ENCODE measurements around the gene SLC24A3. TPM values are rescaled to one million over a fixed set of nuclear protein-coding genes. Genes with fewer than 3 reads are reported as not detected.

Gene SLC24A3
- total and polyA plus RNA-seq, 9 donors, result 4.8 to 40.5 (median 18.6) TPM

DNA sequence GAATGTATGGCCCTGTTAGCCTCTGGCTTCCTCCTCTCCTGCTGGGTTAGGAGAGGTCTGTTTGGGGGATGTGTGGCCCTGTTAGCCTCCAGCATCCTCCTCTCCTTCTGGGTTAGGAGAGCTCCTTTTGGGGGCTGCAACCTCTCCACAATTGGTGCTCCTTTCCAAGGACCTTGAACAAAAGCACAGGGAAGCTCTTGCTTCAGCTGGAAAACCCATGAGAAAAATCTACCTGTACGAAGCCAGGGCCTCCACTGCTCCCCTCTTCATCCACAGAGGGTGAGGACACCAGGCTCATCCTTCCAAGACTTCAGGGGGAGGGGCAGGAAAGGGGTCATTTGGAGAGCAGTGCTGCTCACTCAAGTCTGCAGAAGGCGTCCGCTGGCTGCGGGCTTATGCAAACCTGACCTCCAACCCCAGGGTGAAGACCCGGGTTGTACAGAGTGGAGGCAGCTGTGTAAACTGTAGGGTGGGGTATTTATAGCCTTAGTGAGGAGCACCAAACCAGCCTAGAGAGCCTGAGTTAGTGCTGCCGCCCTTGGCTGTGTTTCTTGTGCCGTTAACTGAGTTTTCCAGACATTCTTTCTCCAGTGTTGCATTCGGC is 62.1 kb downstream of the SLC24A3 start:
- Histone ChIP-seq H3K27me3 (no peaks in the 10 kb centered on the region), H3K4me1 (ENCODE audit: insufficient read depth) (peaks cover 18% of the 10 kb centered on the region), H3K4me3 (no peak overlapping the region), H3K9me3 (no peaks in the 10 kb centered on the region), H3K27ac (peak overlapping the region; percentile 84 to 86), H3K36me3 (no peaks in the 10 kb centered on the region)
- DNase-seq, result peak; percentile 79 to 86 (median 79)
- intact Hi-C loops (cut with DNase I), result loop anchor here in 2 of 4 donors (5.0 to 10.0 kb wide), 2 partner anchors 60 to 62 kb away; partner anchors contain the start of gene SLC24A3 (in 2 of the 2)
- WGBS, 3 donors, result 14 to 19% (median 16%) methylated on average over 8 of the region's 8 CpGs
- TF ChIP-seq EP300 (IDR thresholded peaks at IDR 0.05), result no peak
- TF ChIP-seq POLR2A (IDR thresholded peaks at IDR 0.05), result no peak
- TF ChIP-seq, protein P1, sequence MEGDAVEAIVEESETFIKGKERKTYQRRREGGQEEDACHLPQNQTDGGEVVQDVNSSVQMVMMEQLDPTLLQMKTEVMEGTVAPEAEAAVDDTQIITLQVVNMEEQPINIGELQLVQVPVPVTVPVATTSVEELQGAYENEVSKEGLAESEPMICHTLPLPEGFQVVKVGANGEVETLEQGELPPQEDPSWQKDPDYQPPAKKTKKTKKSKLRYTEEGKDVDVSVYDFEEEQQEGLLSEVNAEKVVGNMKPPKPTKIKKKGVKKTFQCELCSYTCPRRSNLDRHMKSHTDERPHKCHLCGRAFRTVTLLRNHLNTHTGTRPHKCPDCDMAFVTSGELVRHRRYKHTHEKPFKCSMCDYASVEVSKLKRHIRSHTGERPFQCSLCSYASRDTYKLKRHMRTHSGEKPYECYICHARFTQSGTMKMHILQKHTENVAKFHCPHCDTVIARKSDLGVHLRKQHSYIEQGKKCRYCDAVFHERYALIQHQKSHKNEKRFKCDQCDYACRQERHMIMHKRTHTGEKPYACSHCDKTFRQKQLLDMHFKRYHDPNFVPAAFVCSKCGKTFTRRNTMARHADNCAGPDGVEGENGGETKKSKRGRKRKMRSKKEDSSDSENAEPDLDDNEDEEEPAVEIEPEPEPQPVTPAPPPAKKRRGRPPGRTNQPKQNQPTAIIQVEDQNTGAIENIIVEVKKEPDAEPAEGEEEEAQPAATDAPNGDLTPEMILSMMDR (IDR thresholded peaks at IDR 0.05), result no peak

DNA sequence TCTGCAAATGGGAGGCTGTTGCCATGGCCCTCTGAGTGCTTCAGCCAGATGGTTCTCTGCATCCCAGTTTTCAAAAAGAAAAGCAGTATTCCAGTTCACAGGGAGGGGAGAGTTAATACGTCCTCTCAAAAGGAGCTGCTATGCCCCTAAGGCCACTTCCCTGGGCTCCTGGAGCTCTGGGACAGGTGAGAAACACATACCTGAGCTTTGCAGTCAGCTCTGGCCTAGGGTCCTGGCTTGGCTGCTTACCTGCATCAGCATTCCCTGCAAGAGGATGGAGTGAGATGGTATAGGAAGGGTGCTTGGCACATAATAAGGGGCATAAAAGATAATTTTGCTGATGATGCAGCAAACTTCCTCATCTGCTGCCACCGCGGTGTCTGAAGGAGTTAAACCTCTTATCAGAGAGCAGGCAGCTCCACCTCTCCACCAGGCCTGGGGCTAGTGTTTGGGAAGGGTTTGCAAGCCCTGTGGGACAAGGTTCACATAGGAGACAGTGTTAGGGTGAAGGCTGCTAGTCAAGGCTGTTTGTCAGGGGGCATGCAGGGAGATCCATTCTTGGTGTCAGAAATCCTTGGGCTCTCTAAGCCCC is 62.7 kb downstream of the SLC24A3 start:
- 6 to 16% (median 8%) methylated on average over 3 of the region's 3 CpGs for WGBS, 3 donors
- peak overlapping the region; percentile 84 to 86 for H3K27ac ChIP-seq

DNA sequence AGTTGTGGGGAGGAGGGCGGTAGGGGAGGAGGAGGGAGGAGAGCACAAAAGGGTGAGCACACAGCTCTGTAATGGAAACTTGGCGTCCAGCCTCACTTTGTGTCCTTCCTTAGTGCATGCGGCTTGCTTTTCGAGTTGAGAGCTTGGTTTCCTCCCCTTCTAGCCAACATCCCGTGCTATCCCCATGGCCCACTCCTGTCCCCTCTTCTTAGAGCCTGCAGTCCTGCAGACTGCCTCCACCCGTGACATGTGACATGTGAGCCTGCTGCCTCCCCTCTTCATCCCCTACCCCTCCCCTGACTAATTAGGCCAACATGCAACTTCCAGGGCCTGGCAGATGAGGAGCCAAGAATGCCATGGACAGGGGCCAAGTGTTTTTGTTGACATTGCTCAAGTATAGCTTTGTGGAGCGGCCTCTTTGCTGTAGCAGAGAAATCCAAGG is 63.2 kb downstream of the SLC24A3 start:
- Histone ChIP-seq H3K36me3 (no peaks in the 10 kb centered on the region), H3K4me1 (ENCODE audit: insufficient read depth) (peaks cover 18% of the 10 kb centered on the region), H3K27ac (peak overlapping the region; percentile 84 to 86), H3K9me3 (no peaks in the 10 kb centered on the region), H3K4me3 (no peak overlapping the region), H3K27me3 (no peaks in the 10 kb centered on the region)
- TF ChIP-seq, protein P1 (IDR thresholded peaks at IDR 0.05), result no peak
- TF ChIP-seq EP300 (IDR thresholded peaks at IDR 0.05), result no peak
- TF ChIP-seq POLR2A (IDR thresholded peaks at IDR 0.05), result no peak
- 0 to 2% (median 1%) methylated on average over 7 of the region's 7 CpGs for WGBS, 3 donors
- peak; percentile 87 to 95 (median 93) for DNase-seq
- intact Hi-C loops (cut with DNase I), result loop anchor here in 2 of 4 donors (5.0 to 10.0 kb wide), 2 partner anchors 61 to 63 kb away; partner anchors contain the start of gene SLC24A3 (in 2 of the 2)

More for the DNA sequence above, 62.7 kb downstream of the SLC24A3 start:
- DNase-seq, result no peak
- H3K36me3 ChIP-seq, result no peaks in the 10 kb centered on the region
- peaks cover 18% of the 10 kb centered on the region for H3K4me1 ChIP-seq (ENCODE audit: insufficient read depth)
- H3K4me3 ChIP-seq, result no peak overlapping the region
- no peak for TF ChIP-seq EP300 (IDR thresholded peaks at IDR 0.05)
- no peaks in the 10 kb centered on the region for H3K9me3 ChIP-seq
- intact Hi-C loops (cut with DNase I), result loop anchor here in 2 of 4 donors (5.0 to 10.0 kb wide), 2 partner anchors 60 to 63 kb away; partner anchors contain the start of gene SLC24A3 (in 2 of the 2)
- H3K27me3 ChIP-seq, result no peaks in the 10 kb centered on the region

DNA sequence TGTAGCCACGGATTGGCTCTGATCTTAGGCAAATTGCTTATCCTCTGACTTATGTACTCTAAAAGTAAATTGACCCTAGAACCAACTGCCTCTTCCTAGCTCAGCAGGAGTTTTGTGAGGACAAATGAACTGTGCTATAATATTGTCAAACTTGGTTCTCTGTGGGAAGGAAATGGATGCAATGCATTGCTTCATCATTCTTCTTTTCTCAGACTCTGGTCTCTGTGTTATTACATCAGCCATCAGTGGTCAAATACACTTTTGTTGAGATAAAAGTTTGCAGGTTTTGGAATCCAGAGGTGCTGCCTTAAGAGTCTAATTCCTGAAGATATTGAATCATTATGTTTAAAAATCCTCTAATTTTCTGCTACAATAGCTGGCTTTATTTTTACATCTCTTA is 64.9 kb downstream of the SLC24A3 start:
- no peaks in the 10 kb centered on the region for H3K27me3 ChIP-seq
- TF ChIP-seq EP300 (IDR thresholded peaks at IDR 0.05) (no peak), POLR2A (IDR thresholded peaks at IDR 0.05) (no peak)
- TF ChIP-seq, protein P1 (IDR thresholded peaks at IDR 0.05), result no peak
- H3K4me3 ChIP-seq, result no peak overlapping the region
- intact Hi-C loops (cut with DNase I), result loop anchor here in 2 of 4 donors (5.0 to 10.0 kb wide), 2 partner anchors 63 to 65 kb away; partner anchors contain the start of gene SLC24A3 (in 2 of the 2)
- H3K4me1 ChIP-seq (ENCODE audit: insufficient read depth), result peaks cover 18% of the 10 kb centered on the region
- H3K9me3 ChIP-seq, result no peaks in the 10 kb centered on the region
- H3K36me3 ChIP-seq, result no peaks in the 10 kb centered on the region
- WGBS, 3 donors, result 53 to 60% (median 59%) methylated on average over 1 of the region's 1 CpG
- DNase-seq, result no peak
- H3K27ac ChIP-seq, result peak overlapping the region in 1 of 2 donors; percentile 84
